PC-9 (cell line): ENCODE measurements around the gene REV3L. TPM values are rescaled to one million over a fixed set of nuclear protein-coding genes. Genes with fewer than 3 reads are reported as not detected.

Experiments used
- BruUV-seq: library from RNA; stranded (reverse); fragments of 400-500 nt; replicated peaks from 2 replicates; lab custom pipeline; 2021; lab: Mats Ljungman, UMichigan
- CTCF ChIA-PET: fragments of 300-600 bp; sonication (Branson Sonifier 250); formaldehyde crosslinking; loops from one replicate; lab custom pipeline; 2022; ENCODE audit warnings: antibody characterized with exemption; lab: Charles Lee
- POLR2A ChIA-PET: fragments of 300-600 bp; sonication (Branson Sonifier 250); formaldehyde crosslinking; loops from one replicate; lab custom pipeline; 2022; ENCODE audit warnings: antibody characterized with exemption; ENCODE audit not compliant: unreplicated experiment; lab: Charles Lee
- DNase-seq, 2 experiments: peaks; one replicate each; pipeline versions ENCODE4 v3.0.0 to v3.0.0-alpha.2; 2015 to 2022; ENCODE audit warnings: mixed read lengths in 1 of 2
- H2AFZ ChIP-seq: fragments of 200-600 bp; sonication (generic); 2 replicates; pipeline ENCODE4 v1.8.1; 2017; ENCODE audit warnings: antibody characterized with exemption
- H3F3A ChIP-seq: fragments of 200-600 bp; sonication (generic); 2 replicates; pipeline ENCODE4 v1.8.1; 2017; ENCODE audit warnings: antibody characterized with exemption, mild to moderate bottlenecking, low read depth; ENCODE audit not compliant: insufficient read depth
- H3K27ac ChIP-seq: fragments of 200-600 bp; sonication (generic); 2 replicates; pipeline ENCODE4 v1.6.1; 2016; ENCODE audit warnings: mixed run types
- H3K27me3 ChIP-seq: fragments of 200-600 bp; sonication (generic); 2 replicates; pipeline ENCODE4 v1.6.1; 2016; ENCODE audit warnings: low read depth, mixed run types; ENCODE audit not compliant: insufficient read depth
- H3K36me3 ChIP-seq: fragments of 200-600 bp; sonication (generic); 2 replicates; pipeline ENCODE4 v1.6.1; 2016; ENCODE audit warnings: low read depth, mixed run types
- H3K4me1 ChIP-seq: fragments of 200-600 bp; sonication (generic); replicated peaks from 2 replicates; pipeline ENCODE4 v1.6.1; 2016; ENCODE audit warnings: mixed run types; ENCODE audit not compliant: insufficient read depth
- H3K4me2 ChIP-seq: fragments of 200-600 bp; sonication (generic); 2 replicates; pipeline ENCODE4 v1.6.1; 2017; ENCODE audit warnings: mixed run types
- H3K4me3 ChIP-seq: fragments of 200-600 bp; sonication (generic); 2 replicates; pipeline ENCODE4 v1.6.1; 2016; ENCODE audit warnings: mixed run types
- H3K79me2 ChIP-seq: fragments of 200-600 bp; sonication (generic); 2 replicates; pipeline ENCODE4 v1.6.1; 2017; ENCODE audit warnings: low read depth, mixed run types
- H3K9me2 ChIP-seq: fragments of 200-600 bp; sonication (generic); 2 replicates; pipeline ENCODE4 v1.8.1; 2017; ENCODE audit warnings: mild to moderate bottlenecking; ENCODE audit not compliant: insufficient read depth
- H3K9me3 ChIP-seq: fragments of 200-600 bp; sonication (generic); 2 replicates; pipeline ENCODE4 v1.8.1; 2016; ENCODE audit warnings: low read depth; ENCODE audit not compliant: insufficient read depth
- H4K20me1 ChIP-seq: fragments of 200-600 bp; sonication (generic); 2 replicates; pipeline ENCODE4 v1.8.1; 2017; ENCODE audit not compliant: insufficient read depth
- CTCF ChIP-seq: fragments of 200-600 bp; sonication (generic); conservative IDR thresholded peaks from 2 replicates; pipeline ENCODE4 v1.6.1; 2017; ENCODE audit warnings: mixed run types, antibody characterized with exemption, mild to moderate bottlenecking, moderate library complexity
- EZH2 ChIP-seq: fragments of 200-600 bp; sonication (generic); IDR thresholded peaks from 2 replicates; pipeline ENCODE4 v1.8.0; 2017; ENCODE audit warnings: antibody characterized with exemption, low read depth
- intact Hi-C: fragments of 100-400 bp; cut with micrococcal nuclease; formaldehyde crosslinking; loops from one replicate; pipeline ENCODE4 v1.10.0; 2022; ENCODE audit not compliant: unreplicated experiment
- total RNA-seq: library from RNA; stranded (reverse); gene quantifications from 2 replicates; pipeline ENCODE4 v1.2.3, GENCODE V29; 2021

Gene REV3L
- total RNA-seq, 1 experiment from 2014 or later = 22.9 TPM

DNA sequence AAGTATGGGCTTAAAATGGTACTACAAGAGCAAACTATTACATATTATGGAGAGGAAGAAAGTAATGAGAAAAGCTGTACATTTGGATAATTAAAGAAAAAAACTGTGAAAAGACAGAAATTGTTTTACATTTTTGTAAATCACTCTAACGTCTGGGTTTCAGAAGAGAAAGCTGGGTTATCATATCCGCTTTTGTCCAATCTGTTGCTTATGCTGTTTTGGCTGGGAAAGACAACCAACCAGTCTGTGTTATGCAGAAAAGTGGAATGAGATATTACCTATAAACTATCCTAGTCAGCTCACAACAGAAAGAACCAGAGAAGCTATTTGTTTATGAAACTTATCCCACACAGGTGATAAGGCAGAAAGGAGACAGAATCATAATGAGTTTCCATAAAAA lies 32.4 kb downstream of the REV3L start:
- H3K27ac ChIP-seq = no peak overlapping the region
- no peaks in the 10 kb centered on the region for H4K20me1 ChIP-seq
- no peak for TF ChIP-seq EZH2
- no peak for TF ChIP-seq CTCF
- ChIA-PET POLR2A (no interaction called here), CTCF (no interaction called here)
- no peaks in the 10 kb centered on the region for H3K9me3 ChIP-seq
- DNase-seq = no peak
- no peaks in the 10 kb centered on the region for H3K36me3 ChIP-seq
- BruUV-seq = no TSS peak
- no peak overlapping the region for H3K4me2 ChIP-seq
- no peaks in the 10 kb centered on the region for H3K9me2 ChIP-seq
- no peaks in the 10 kb centered on the region for H3F3A ChIP-seq
- intact Hi-C loops = no loop called here
- H3K4me3 ChIP-seq = no peak overlapping the region
- peaks cover 19% of the 10 kb centered on the region; the same call in 1 of the 2 replicates for H3K79me2 ChIP-seq
- H3K4me1 ChIP-seq = no peaks in the 10 kb centered on the region
- no peaks in the 10 kb centered on the region for H3K27me3 ChIP-seq
- H2AFZ ChIP-seq = no peak overlapping the region

DNA sequence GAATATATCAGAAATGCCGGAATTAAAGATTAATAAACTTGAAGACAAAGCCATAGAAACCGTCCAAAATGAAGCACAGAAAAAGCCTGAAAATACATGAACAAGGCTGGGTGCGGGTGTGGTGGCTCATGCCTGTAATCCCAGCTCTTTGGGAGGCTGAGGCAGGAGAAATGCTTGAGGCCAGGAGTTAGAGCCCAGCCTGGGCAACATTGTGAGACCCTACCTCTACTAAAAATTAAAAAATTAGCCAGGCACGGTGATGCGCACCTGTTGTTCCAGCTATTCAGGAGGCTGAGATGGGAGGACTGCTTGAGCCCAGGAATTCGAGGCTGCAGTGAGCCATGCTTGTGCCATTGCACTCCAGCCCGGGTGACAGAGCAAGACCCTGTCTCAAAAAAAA lies 32.9 kb downstream of the REV3L start:
- DNase-seq = no peak
- Histone ChIP-seq H3K4me3 (no peak overlapping the region), H3K9me3 (no peaks in the 10 kb centered on the region), H4K20me1 (no peaks in the 10 kb centered on the region), H3K9me2 (no peaks in the 10 kb centered on the region), H3K27ac (no peak overlapping the region), H2AFZ (no peak overlapping the region), H3F3A (no peaks in the 10 kb centered on the region), H3K36me3 (no peaks in the 10 kb centered on the region), H3K79me2 (peaks cover 19% of the 10 kb centered on the region; the same call in 1 of the 2 replicates), H3K4me1 (no peaks in the 10 kb centered on the region), H3K4me2 (no peak overlapping the region), H3K27me3 (no peaks in the 10 kb centered on the region)
- POLR2A ChIA-PET = no interaction called here
- intact Hi-C loops = no loop called here
- CTCF ChIA-PET = no interaction called here
- BruUV-seq = no TSS peak
- TF ChIP-seq EZH2 (no peak), CTCF (no peak)

DNA sequence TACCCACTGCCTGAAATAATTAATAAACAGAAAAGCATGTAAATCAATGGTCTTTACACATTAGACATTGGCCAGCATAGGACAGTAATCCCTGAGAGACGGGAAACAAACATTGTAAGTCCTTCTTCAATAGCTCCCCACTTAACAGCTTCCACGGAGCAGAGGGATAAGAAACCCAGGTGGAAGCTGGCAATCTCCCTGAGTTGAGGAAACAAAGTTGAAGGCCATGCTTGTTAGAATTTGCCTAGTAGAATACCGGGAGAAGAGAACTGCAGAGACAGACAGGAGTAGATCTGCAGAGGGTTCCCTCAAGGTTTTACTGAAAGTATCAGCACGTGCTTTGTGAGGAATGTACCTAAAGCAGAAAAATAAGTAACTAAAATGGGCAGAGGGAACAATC lies 33.9 kb downstream of the REV3L start:
- H4K20me1 ChIP-seq = no peaks in the 10 kb centered on the region
- H3K79me2 ChIP-seq = peaks cover 19% of the 10 kb centered on the region; the same call in 1 of the 2 replicates
- no TSS peak for BruUV-seq
- TF ChIP-seq EZH2 (no peak), CTCF (no peak)
- ChIA-PET POLR2A (no interaction called here), CTCF (no interaction called here)
- no peak overlapping the region for H3K4me3 ChIP-seq
- intact Hi-C loops = no loop called here
- no peak overlapping the region for H2AFZ ChIP-seq
- no peak overlapping the region for H3K4me2 ChIP-seq
- H3F3A ChIP-seq = no peaks in the 10 kb centered on the region
- no peaks in the 10 kb centered on the region for H3K9me2 ChIP-seq
- no peaks in the 10 kb centered on the region for H3K36me3 ChIP-seq
- no peaks in the 10 kb centered on the region for H3K27me3 ChIP-seq
- H3K4me1 ChIP-seq = no peaks in the 10 kb centered on the region
- no peak for DNase-seq
- no peak overlapping the region for H3K27ac ChIP-seq
- H3K9me3 ChIP-seq = no peaks in the 10 kb centered on the region
